ENCODE data around the gene CSAD.

CSAD gene

DNA sequence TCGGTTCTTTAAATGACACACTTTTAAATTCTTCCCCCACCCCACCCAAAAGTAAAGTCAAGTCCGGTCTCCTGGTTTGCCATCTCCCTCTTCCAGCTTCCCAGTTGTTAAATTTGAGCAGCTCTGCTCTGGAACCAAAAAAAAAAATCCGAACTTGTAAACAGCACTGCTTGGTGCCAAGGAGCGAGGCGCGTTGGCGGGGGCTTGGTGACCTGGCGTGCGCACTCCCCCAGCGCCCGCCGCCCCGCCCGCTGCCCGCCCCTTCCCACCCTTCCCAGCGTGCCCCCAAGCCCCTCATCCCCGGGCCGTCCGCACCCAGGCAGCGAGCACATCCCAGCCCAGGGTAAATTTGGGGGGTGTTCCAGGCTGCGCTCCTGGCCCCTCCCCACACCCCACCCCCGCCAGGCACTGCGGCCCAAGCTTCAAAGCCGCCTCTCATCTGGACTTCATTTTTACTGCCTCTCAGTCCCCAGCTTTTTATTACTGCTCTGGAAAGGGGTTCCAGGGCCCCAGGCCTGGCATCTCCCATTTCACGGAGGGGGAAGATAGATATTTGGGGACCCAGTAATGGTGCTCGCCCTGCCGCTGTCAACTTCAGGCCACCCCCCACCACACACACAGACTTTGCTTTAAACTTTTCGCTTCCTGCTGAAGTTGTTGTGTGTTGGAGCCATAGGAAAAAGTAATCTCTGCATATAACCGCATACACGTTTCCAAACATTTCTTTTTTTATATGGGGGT is 38.0 kb upstream of the CSAD start:
- peak overlapping the region; percentile 87 for H3K27ac ChIP-seq (ENCODE audit: insufficient read depth, low read length, poor library complexity, severe bottlenecking)
- peaks cover 19% of the 10 kb centered on the region for H3K36me3 ChIP-seq (ENCODE audit: control insufficient read depth, insufficient read depth, low read length)
- H3K9me3 ChIP-seq (ENCODE audit: control insufficient read depth, low read length): no peaks in the 10 kb centered on the region
- peaks cover 55% of the 10 kb centered on the region for H3K4me1 ChIP-seq (ENCODE audit: control insufficient read depth, insufficient read depth, low read length, poor library complexity, severe bottlenecking)
- no peak for DNase-seq
- H3K27me3 ChIP-seq (replicated peaks; ENCODE audit: control insufficient read depth, insufficient read depth, low read length, poor library complexity, severe bottlenecking): no peaks in the 10 kb centered on the region
- peak overlapping the region; percentile 78 for H3K4me3 ChIP-seq (ENCODE audit: insufficient read depth, low read depth, low read length, poor library complexity, severe bottlenecking)

DNA sequence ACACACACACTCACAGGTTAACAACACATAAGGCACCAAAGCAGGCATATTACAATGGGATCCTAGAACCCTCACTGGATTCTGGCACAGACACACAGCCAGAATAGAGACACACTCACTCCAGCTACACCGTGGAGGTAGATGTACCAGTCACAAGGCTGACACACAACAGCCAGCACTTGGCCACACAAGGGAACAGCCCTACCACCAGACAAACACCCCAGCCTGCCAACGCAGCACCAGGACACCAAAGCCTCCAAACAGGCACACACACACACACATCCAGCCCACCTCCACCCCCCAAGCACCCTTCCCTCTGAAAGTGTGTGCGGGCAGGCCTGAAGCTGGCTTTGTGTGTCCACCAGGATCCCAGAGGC is 37.2 kb upstream of the CSAD start:
- Histone ChIP-seq H3K4me3 (ENCODE audit: insufficient read depth, low read depth, low read length, poor library complexity, severe bottlenecking) (peak overlapping the region; percentile 78), H3K27ac (ENCODE audit: insufficient read depth, low read length, poor library complexity, severe bottlenecking) (peak overlapping the region; percentile 87), H3K36me3 (ENCODE audit: control insufficient read depth, insufficient read depth, low read length) (peaks cover 27% of the 10 kb centered on the region), H3K4me1 (ENCODE audit: control insufficient read depth, insufficient read depth, low read length, poor library complexity, severe bottlenecking) (peaks cover 47% of the 10 kb centered on the region), H3K27me3 (replicated peaks; ENCODE audit: control insufficient read depth, insufficient read depth, low read length, poor library complexity, severe bottlenecking) (no peaks in the 10 kb centered on the region), H3K9me3 (ENCODE audit: control insufficient read depth, low read length) (no peaks in the 10 kb centered on the region)
- no peak for DNase-seq

DNA sequence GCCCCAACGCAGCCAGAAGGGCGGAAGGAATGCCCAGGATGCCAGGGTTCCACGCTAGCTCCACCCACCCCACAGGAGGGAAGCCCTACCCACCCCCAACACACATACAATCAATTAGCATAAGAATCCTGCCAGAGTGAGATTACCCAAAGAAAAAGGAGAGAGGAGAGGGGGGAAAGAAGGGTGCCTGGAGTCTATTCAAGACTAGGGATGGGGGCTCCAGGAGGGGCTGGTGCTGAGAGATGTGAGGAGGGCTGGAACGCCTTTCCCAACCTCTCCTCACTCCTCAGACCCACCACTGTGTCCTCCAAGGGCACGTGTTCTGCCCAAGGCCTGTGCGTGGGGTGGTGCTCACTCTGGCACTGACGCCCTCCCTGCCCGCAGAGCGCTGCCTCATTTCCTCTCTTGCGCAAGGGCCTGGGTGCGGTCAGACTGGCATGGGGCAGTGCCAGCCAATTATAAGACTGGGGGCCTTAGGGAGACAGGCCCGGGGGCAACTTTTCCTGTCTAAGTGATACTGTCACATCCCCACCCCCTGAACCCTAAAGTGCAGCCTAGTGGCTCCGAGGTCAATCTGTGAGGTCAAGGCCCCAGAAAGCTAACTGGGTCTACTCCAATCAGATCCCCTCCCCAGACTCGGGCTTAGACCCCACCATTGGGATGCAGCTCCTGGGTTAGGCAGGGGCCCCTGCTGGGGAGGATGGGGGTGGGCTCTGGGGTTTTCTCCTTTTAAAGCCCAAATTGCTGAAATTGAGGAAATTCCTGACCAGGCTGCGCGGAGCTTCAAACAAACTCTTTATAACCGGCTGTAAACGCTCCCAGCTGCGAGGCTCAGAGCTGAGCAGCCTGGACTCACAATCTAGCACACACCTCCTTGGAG is 36.6 kb upstream of the CSAD start:
- Histone ChIP-seq H3K4me3 (ENCODE audit: insufficient read depth, low read depth, low read length, poor library complexity, severe bottlenecking) (peak overlapping the region; percentile 78), H3K27ac (ENCODE audit: insufficient read depth, low read length, poor library complexity, severe bottlenecking) (peak overlapping the region; percentile 87), H3K36me3 (ENCODE audit: control insufficient read depth, insufficient read depth, low read length) (peaks cover 33% of the 10 kb centered on the region), H3K4me1 (ENCODE audit: control insufficient read depth, insufficient read depth, low read length, poor library complexity, severe bottlenecking) (peaks cover 40% of the 10 kb centered on the region), H3K27me3 (replicated peaks; ENCODE audit: control insufficient read depth, insufficient read depth, low read length, poor library complexity, severe bottlenecking) (no peaks in the 10 kb centered on the region), H3K9me3 (ENCODE audit: control insufficient read depth, low read length) (no peaks in the 10 kb centered on the region)
- DNase-seq: peak; percentile 28 to 51 (median 38)

DNA sequence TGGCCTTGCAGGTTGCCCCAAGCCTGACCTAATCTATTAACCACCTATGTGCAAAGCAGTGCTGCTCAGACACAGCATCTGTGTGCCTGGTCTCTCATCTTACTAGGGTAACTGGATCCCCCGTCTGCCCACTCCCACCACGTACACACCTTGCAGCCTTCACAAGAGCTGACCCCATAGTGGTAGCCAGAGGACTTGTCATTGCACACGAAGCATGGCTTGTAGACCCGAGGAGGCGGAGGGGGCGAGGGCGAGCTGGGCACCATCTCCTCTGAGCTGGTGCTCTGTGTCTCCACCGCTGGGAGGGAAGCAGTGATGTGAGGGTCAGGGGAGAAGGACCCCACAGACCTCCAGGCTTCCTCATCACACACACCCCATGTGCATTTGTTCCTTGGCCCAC is 34.8 kb upstream of the CSAD start:
- H3K36me3 ChIP-seq (ENCODE audit: control insufficient read depth, insufficient read depth, low read length): peaks cover 51% of the 10 kb centered on the region
- no peaks in the 10 kb centered on the region for H3K9me3 ChIP-seq (ENCODE audit: control insufficient read depth, low read length)
- peak overlapping the region; percentile 87 for H3K27ac ChIP-seq (ENCODE audit: insufficient read depth, low read length, poor library complexity, severe bottlenecking)
- H3K27me3 ChIP-seq (replicated peaks; ENCODE audit: control insufficient read depth, insufficient read depth, low read length, poor library complexity, severe bottlenecking): no peaks in the 10 kb centered on the region
- DNase-seq: no peak
- H3K4me3 ChIP-seq (ENCODE audit: insufficient read depth, low read depth, low read length, poor library complexity, severe bottlenecking): no peak overlapping the region
- H3K4me1 ChIP-seq (ENCODE audit: control insufficient read depth, insufficient read depth, low read length, poor library complexity, severe bottlenecking): peaks cover 35% of the 10 kb centered on the region

DNA sequence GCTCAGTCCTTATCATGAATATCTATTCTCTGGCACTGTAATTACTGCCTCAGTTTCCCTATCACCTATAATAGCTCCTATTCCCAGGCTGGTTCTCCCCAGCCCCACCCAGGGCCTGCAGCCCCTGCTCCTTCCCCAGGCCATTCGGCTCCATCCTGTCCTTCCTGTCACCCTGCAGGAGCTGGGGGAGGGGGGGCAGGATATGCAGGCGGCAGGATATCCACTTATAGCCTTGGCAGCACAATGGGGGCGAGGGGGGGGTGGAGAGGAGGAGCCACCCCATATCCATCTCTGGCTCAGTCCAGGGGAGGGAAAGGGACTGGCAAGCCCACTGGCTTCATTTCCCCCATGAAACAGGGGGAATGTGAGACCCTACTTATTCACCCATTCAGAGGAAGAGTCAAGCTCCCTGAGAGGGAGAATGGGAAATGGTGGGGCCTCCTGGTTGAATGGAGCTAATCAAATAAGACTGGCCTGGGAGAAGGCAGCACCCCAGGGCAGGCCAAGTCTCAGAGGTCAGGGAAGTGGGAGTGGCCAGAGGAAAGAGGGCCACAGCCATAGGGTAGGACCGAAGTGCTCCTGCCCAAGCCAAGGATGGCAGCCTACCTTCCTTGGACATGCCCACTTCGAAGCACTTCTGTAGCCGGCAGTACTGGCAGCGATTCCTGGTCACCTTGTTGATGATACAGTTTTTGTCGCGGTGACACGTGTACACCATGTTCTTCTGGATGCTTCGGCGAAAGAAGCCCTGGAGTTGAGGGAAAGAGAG is 34.1 kb upstream of the CSAD start:
- H3K27me3 ChIP-seq (replicated peaks; ENCODE audit: control insufficient read depth, insufficient read depth, low read length, poor library complexity, severe bottlenecking): no peaks in the 10 kb centered on the region
- H3K4me3 ChIP-seq (ENCODE audit: insufficient read depth, low read depth, low read length, poor library complexity, severe bottlenecking): no peak overlapping the region
- H3K9me3 ChIP-seq (ENCODE audit: control insufficient read depth, low read length): no peaks in the 10 kb centered on the region
- peaks cover 35% of the 10 kb centered on the region for H3K4me1 ChIP-seq (ENCODE audit: control insufficient read depth, insufficient read depth, low read length, poor library complexity, severe bottlenecking)
- H3K36me3 ChIP-seq (ENCODE audit: control insufficient read depth, insufficient read depth, low read length): peaks cover 51% of the 10 kb centered on the region
- H3K27ac ChIP-seq (ENCODE audit: insufficient read depth, low read length, poor library complexity, severe bottlenecking): peak overlapping the region; percentile 30
- no peak for DNase-seq

DNA sequence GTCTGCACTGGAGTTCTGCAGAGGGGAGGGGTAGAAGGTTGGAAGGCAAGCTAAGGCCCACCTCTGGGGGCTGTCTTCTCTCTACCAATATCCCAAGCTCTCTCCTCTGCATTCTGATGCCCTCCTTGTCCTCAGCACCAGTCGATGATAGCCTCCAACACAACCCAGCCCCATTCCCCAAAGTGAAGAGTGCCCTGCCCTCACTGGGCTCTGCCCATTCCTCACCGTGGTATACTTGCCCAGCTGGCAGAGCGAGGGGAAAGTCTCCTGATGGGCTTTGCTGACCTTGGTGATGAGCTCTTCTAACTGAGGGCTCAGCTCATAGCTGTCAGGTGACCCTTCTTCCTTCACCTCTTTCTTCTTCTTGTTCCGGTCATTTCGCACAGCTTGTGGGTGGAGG is 33.5 kb upstream of the CSAD start:
- no peaks in the 10 kb centered on the region for H3K27me3 ChIP-seq (replicated peaks; ENCODE audit: control insufficient read depth, insufficient read depth, low read length, poor library complexity, severe bottlenecking)
- H3K27ac ChIP-seq (ENCODE audit: insufficient read depth, low read length, poor library complexity, severe bottlenecking): no peak overlapping the region
- no peak overlapping the region for H3K4me3 ChIP-seq (ENCODE audit: insufficient read depth, low read depth, low read length, poor library complexity, severe bottlenecking)
- H3K9me3 ChIP-seq (ENCODE audit: control insufficient read depth, low read length): no peaks in the 10 kb centered on the region
- no peak for DNase-seq
- H3K4me1 ChIP-seq (ENCODE audit: control insufficient read depth, insufficient read depth, low read length, poor library complexity, severe bottlenecking): peaks cover 37% of the 10 kb centered on the region
- H3K36me3 ChIP-seq (ENCODE audit: control insufficient read depth, insufficient read depth, low read length): peaks cover 51% of the 10 kb centered on the region

DNA sequence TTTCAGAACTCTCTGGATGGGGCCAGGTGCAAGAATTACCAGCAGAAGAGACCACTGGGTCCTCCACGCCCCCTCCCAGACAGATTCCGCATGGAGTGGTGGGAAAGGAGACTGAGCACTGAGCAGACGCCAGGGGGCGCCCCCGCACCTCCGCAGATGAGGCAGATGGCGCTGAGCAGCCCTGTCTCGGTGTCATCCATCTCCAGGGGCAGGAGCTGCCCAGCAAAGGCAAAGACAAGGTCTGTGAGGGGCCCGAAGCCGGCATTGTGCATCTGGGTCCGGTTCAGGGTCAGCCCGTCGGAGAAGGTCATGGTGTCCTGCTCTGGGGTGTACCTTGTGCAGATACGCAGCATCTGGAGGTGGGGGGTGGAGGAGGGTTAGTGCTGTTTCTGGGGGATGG is 32.6 kb upstream of the CSAD start:
- DNase-seq: peak; percentile 66 to 74 (median 67)
- H3K27me3 ChIP-seq (replicated peaks; ENCODE audit: control insufficient read depth, insufficient read depth, low read length, poor library complexity, severe bottlenecking): no peaks in the 10 kb centered on the region
- H3K27ac ChIP-seq (ENCODE audit: insufficient read depth, low read length, poor library complexity, severe bottlenecking): no peak overlapping the region
- no peaks in the 10 kb centered on the region for H3K9me3 ChIP-seq (ENCODE audit: control insufficient read depth, low read length)
- H3K4me3 ChIP-seq (ENCODE audit: insufficient read depth, low read depth, low read length, poor library complexity, severe bottlenecking): no peak overlapping the region
- H3K36me3 ChIP-seq (ENCODE audit: control insufficient read depth, insufficient read depth, low read length): peaks cover 51% of the 10 kb centered on the region
- H3K4me1 ChIP-seq (ENCODE audit: control insufficient read depth, insufficient read depth, low read length, poor library complexity, severe bottlenecking): peaks cover 45% of the 10 kb centered on the region

DNA sequence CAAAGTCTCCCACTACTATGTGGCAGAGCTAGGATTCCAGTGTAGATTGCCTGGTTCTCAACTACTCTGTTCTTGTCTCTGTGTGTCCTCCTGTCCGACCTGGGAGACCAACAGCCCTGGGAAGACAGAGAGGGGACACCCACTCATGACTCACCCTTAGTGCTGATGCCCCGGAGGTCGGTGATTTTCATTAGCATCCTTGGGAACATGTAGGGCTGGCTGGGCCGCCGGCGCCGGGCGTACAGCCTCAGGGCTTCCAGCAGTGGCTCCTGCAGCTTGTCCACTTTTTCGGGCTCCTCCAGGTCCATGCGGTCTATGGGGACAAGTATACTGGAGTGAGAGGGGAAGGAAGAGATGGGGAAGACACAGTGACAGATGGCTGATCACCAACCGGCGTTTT is 32.2 kb upstream of the CSAD start:
- DNase-seq: no peak
- Histone ChIP-seq H3K36me3 (ENCODE audit: control insufficient read depth, insufficient read depth, low read length) (peaks cover 51% of the 10 kb centered on the region), H3K4me1 (ENCODE audit: control insufficient read depth, insufficient read depth, low read length, poor library complexity, severe bottlenecking) (peaks cover 45% of the 10 kb centered on the region), H3K27me3 (replicated peaks; ENCODE audit: control insufficient read depth, insufficient read depth, low read length, poor library complexity, severe bottlenecking) (no peaks in the 10 kb centered on the region), H3K9me3 (ENCODE audit: control insufficient read depth, low read length) (no peaks in the 10 kb centered on the region), H3K4me3 (ENCODE audit: insufficient read depth, low read depth, low read length, poor library complexity, severe bottlenecking) (no peak overlapping the region), H3K27ac (ENCODE audit: insufficient read depth, low read length, poor library complexity, severe bottlenecking) (no peak overlapping the region)

DNA sequence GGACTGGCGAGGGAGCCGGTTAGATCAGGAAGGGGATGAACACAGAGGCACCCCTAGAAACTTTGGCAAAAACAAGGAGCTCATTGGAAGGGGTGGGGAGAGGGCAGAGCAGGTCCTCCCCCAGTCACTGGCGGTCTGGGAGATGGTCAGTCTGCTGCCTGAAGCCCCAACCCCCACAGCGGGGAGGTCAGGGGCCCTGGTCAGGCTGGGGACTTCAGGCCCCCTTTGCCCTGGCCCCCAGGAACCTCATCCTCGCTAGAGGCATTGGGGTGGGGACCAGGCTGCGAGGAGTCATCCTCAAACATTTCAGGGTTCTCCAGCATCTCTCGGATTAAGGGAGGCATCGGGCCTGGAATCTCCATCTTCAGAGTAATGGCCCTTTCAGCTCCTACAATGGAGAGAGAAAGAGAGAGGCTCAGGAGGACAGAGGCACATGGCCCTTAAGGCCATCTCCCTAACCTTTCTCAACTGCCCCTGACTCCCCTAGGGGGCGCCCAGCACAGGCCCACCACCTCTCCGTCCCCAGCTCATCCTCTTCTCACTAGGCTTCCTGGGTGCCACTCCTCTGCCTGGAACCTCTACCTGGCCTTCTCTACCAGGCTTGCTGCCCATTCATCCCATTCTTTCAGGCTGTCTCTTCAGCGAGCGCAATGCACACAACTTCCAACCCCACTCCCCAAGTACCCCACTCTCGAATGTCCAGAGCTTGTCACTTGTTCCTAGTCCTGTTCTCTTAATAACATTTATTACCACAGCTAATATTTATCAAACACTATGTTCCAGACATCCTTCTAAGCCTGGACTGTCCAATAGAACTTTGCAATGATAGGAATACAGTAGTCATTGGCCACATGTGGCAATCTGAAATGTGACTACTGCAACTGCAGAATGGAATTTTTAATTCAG is 31.0 kb upstream of the CSAD start:
- DNase-seq: no peak
- Histone ChIP-seq H3K27me3 (replicated peaks; ENCODE audit: control insufficient read depth, insufficient read depth, low read length, poor library complexity, severe bottlenecking) (no peaks in the 10 kb centered on the region), H3K9me3 (ENCODE audit: control insufficient read depth, low read length) (no peaks in the 10 kb centered on the region), H3K4me3 (ENCODE audit: insufficient read depth, low read depth, low read length, poor library complexity, severe bottlenecking) (no peak overlapping the region), H3K36me3 (ENCODE audit: control insufficient read depth, insufficient read depth, low read length) (peaks cover 51% of the 10 kb centered on the region), H3K4me1 (ENCODE audit: control insufficient read depth, insufficient read depth, low read length, poor library complexity, severe bottlenecking) (peaks cover 43% of the 10 kb centered on the region), H3K27ac (ENCODE audit: insufficient read depth, low read length, poor library complexity, severe bottlenecking) (peak overlapping the region; percentile 39)

Measured in effector memory CD4-positive, alpha-beta T cell (primary cell).